HepG2 (cell line): ENCODE measurements around the gene FEV. TPM values are rescaled to one million over a fixed set of nuclear protein-coding genes. Genes with fewer than 3 reads are reported as not detected.

Experiments
- HNF4G ChIP-seq, 2 experiments: sonication (generic) in 1 of 2; formaldehyde crosslinking in 1 of 2; IDR thresholded peaks; 2 replicates each; pipeline versions ENCODE4 v1.4.0 to v1.6.1; 2011 to 2020; ENCODE audit warnings: borderline replicate concordance in 2 of 2, low read depth in 2 of 2, mild to moderate bottlenecking in 2 of 2, low read length in 1 of 2, missing genetic modification reagents in 1 of 2, moderate library complexity in 1 of 2
- HNRNPLL ChIP-seq: fragments of 200-400 bp; formaldehyde crosslinking; IDR thresholded peaks from 2 replicates; pipeline ENCODE4 v1.6.1; 2017; ENCODE audit warnings: mild to moderate bottlenecking, low read depth, low read length; ENCODE audit not compliant: poor library complexity, severe bottlenecking
- MAFF ChIP-seq: IDR thresholded peaks from 2 replicates; pipeline ENCODE4 v1.6.1; 2011; ENCODE audit warnings: low read depth, low read length, improper control_type of control experiment
- MED1 ChIP-seq: sonication (generic); formaldehyde crosslinking; IDR thresholded peaks from 2 replicates; pipeline ENCODE4 v1.4.0; 2020; ENCODE audit warnings: missing genetic modification reagents
- PAF1 ChIP-seq: IDR thresholded peaks from 2 replicates; pipeline ENCODE4 v1.6.1; 2016; ENCODE audit warnings: missing genetic modification reagents, missing compliant biosample characterization
- RXRA ChIP-seq: sonication (generic); formaldehyde crosslinking; IDR thresholded peaks from 2 replicates; pipeline ENCODE4 v1.5.1; 2020; ENCODE audit warnings: missing genetic modification reagents
- TAF15 ChIP-seq: fragments of 200-400 bp; formaldehyde crosslinking; IDR thresholded peaks from one replicate; pipeline ENCODE4 v1.6.1; 2018; ENCODE audit warnings: mild to moderate bottlenecking, low read depth, low read length; ENCODE audit not compliant: poor library complexity, severe bottlenecking
- ZNF263 ChIP-seq: sonication (generic); formaldehyde crosslinking; IDR thresholded peaks from 2 replicates; pipeline ENCODE4 v1.4.0; 2020; ENCODE audit warnings: missing genetic modification reagents
- ZNF777 ChIP-seq: sonication (generic); formaldehyde crosslinking; IDR thresholded peaks from 2 replicates; pipeline ENCODE4 v1.4.0; 2020; ENCODE audit warnings: missing genetic modification reagents
- ZNF839 ChIP-seq: sonication (generic); formaldehyde crosslinking; IDR thresholded peaks from 2 replicates; pipeline ENCODE4 v1.4.0; 2020; ENCODE audit warnings: missing genetic modification reagents, mild to moderate bottlenecking, borderline replicate concordance
- ZSCAN9 ChIP-seq: IDR thresholded peaks from 2 replicates; pipeline ENCODE4 v1.6.1; 2016; ENCODE audit warnings: borderline replicate concordance
- polyA plus RNA-seq, 8 experiments: library from polyadenylated mRNA; depleted of rRNA in 3 of 8; stranded (reverse) in 7 of 8; unstranded in 1 of 8; fragments of >200 nt; fragmentation: Illumina TruSeq in 4 of 8; extraction: Trizol in 4 of 8; gene quantifications; 2 replicates each; pipeline versions ENCODE4 v1.2.1 to v1.2.3, GENCODE V29; 2011 to 2016; ENCODE audit warnings: low read depth in 4 of 8, missing spikeins in 1 of 8, mixed read lengths in 1 of 8; ENCODE audit not compliant: insufficient read depth in 1 of 8
- total RNA-seq, 5 experiments: library from RNA; depleted of rRNA; stranded (reverse); fragments of >200 nt; fragmentation: Illumina TruSeq; extraction: Trizol; gene quantifications; 2 replicates each; pipeline ENCODE4 v1.2.3, GENCODE V29; 2016; ENCODE audit warnings: low read depth in 1 of 5
- TF ChIP-seq, protein P1 (sequence below): sonication (generic); formaldehyde crosslinking; IDR thresholded peaks from 2 replicates; pipeline ENCODE4 v1.5.1; 2020; ENCODE audit warnings: mild to moderate bottlenecking, missing genetic modification reagents, moderate library complexity
- TF ChIP-seq, protein P2 (sequence below): sonication (generic); formaldehyde crosslinking; IDR thresholded peaks from 2 replicates; pipeline ENCODE4 v1.5.0; 2020; ENCODE audit warnings: missing genetic modification reagents, mild to moderate bottlenecking, borderline replicate concordance
- TF ChIP-seq, protein P3 (sequence below): IDR thresholded peaks from 2 replicates; pipeline ENCODE4 v1.6.1; 2016; ENCODE audit warnings: mild to moderate bottlenecking
- TF ChIP-seq, protein P4 (sequence below): sonication (generic); formaldehyde crosslinking; IDR thresholded peaks from 2 replicates; pipeline ENCODE4 v1.4.0; 2020; ENCODE audit warnings: missing genetic modification reagents

The FEV gene
- total and polyA plus RNA-seq, 2 of the 13 experiments (the other 11 are each of a cell fraction or from before 2014, with no cell fraction given): not detected

DNA sequence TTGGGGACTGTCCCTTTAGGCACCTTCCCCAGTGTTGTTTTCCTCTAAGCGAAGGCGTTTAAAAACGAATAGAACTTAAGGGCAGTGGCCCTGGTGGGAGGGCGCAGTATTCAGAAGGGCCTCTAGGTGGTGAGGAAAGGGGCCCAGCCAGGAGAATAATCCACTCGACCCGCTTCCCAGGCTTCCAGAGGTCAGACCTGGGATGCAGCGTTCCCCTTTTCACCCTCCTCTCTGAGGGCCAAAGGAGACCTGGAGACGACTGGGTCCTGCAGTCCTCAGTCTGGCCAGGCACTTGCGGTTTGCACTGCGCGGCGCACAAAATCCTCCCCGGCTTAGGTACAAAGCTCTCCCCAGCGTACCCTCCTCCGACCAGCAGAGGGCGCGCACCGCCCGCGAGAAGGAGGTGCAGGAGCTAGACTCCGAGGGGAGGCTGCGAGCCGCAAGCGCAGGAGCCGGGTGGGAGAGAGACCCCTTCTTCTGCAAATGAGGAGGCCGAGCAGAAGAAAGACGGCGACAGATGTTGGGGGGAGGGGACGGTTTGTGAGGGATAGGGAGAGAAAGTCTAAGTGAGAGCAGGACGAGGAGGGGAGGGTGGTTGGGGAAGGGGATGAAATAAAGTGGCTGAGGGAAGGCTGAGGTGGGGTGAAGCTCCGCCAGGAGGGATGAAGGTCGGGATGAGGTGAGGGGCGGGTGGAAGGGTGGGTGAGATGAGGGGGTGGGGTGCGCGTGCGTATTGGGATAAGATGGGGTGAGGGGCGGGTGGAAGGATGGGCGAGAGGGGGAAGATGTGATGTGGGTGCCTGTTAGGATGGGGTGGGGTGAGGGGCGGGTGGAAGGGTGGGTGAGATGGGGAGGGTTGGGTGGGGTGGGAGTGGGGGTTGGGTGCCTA, 4.9 kb downstream of the FEV start (continued):
- TF ChIP-seq ZNF839 (CRISPR knock-in tag) (no peak), RXRA (no peak; the same call in 1 of the 2 replicates), ZSCAN9 (peak; percentile 64; the same call in 1 of the 2 replicates), TAF15 (peak; percentile 80), MED1 (CRISPR knock-in tag) (no peak), ZNF777 (CRISPR knock-in tag) (peak; percentile 27; the same call in 1 of the 2 replicates), HNRNPLL (peak; percentile 67), MAFF (no peak), ZNF263 (CRISPR knock-in tag) (peak; percentile 51; the same call in 1 of the 2 replicates), PAF1 (CRISPR knock-in tag) (no peak), HNF4G (IDR thresholded peaks at IDR 0.05; ENCODE audit: borderline replicate concordance, low read depth, low read length) (no peak), HNF4G (CRISPR knock-in tag; IDR thresholded peaks at IDR 0.05; ENCODE audit: borderline replicate concordance, low read depth) (peak; percentile 70; the same call in 1 of the 2 replicates)
- TF ChIP-seq, protein P1, sequence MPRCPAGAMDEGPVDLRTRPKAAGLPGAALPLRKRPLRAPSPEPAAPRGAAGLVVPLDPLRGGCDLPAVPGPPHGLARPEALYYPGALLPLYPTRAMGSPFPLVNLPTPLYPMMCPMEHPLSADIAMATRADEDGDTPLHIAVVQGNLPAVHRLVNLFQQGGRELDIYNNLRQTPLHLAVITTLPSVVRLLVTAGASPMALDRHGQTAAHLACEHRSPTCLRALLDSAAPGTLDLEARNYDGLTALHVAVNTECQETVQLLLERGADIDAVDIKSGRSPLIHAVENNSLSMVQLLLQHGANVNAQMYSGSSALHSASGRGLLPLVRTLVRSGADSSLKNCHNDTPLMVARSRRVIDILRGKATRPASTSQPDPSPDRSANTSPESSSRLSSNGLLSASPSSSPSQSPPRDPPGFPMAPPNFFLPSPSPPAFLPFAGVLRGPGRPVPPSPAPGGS (CRISPR knock-in tag): peak; percentile 56; the same call in 1 of the 2 replicates
- TF ChIP-seq, protein P2, sequence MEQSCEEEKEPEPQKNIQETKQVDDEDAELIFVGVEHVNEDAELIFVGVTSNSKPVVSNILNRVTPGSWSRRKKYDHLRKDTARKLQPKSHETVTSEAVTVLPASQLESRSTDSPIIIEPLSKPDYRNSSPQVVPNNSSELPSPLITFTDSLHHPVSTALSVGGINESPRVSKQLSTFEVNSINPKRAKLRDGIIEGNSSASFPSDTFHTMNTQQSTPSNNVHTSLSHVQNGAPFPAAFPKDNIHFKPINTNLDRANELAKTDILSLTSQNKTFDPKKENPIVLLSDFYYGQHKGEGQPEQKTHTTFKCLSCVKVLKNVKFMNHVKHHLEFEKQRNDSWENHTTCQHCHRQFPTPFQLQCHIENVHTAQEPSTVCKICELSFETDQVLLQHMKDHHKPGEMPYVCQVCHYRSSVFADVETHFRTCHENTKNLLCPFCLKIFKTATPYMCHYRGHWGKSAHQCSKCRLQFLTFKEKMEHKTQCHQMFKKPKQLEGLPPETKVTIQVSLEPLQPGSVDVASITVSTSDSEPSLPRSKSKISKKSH (CRISPR knock-in tag): peak; percentile 41; the same call in 1 of the 2 replicates
- TF ChIP-seq, protein P3, sequence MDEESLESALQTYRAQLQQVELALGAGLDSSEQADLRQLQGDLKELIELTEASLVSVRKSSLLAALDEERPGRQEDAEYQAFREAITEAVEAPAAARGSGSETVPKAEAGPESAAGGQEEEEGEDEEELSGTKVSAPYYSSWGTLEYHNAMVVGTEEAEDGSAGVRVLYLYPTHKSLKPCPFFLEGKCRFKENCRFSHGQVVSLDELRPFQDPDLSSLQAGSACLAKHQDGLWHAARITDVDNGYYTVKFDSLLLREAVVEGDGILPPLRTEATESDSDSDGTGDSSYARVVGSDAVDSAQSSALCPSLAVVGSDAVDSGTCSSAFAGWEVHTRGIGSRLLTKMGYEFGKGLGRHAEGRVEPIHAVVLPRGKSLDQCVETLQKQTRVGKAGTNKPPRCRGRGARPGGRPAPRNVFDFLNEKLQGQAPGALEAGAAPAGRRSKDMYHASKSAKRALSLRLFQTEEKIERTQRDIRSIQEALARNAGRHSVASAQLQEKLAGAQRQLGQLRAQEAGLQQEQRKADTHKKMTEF: peak; percentile 37; the same call in 1 of the 2 replicates
- TF ChIP-seq, protein P4, sequence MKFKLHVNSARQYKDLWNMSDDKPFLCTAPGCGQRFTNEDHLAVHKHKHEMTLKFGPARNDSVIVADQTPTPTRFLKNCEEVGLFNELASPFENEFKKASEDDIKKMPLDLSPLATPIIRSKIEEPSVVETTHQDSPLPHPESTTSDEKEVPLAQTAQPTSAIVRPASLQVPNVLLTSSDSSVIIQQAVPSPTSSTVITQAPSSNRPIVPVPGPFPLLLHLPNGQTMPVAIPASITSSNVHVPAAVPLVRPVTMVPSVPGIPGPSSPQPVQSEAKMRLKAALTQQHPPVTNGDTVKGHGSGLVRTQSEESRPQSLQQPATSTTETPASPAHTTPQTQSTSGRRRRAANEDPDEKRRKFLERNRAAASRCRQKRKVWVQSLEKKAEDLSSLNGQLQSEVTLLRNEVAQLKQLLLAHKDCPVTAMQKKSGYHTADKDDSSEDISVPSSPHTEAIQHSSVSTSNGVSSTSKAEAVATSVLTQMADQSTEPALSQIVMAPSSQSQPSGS (CRISPR knock-in tag): no peak
